ENCODE measurements around the gene UBALD2.
"Not testable (repeated sequence)": the region's sequence is repeated elsewhere in the genome, so short reads cannot be mapped to it uniquely, and the experiment has no call there.

Gene UBALD2

DNA sequence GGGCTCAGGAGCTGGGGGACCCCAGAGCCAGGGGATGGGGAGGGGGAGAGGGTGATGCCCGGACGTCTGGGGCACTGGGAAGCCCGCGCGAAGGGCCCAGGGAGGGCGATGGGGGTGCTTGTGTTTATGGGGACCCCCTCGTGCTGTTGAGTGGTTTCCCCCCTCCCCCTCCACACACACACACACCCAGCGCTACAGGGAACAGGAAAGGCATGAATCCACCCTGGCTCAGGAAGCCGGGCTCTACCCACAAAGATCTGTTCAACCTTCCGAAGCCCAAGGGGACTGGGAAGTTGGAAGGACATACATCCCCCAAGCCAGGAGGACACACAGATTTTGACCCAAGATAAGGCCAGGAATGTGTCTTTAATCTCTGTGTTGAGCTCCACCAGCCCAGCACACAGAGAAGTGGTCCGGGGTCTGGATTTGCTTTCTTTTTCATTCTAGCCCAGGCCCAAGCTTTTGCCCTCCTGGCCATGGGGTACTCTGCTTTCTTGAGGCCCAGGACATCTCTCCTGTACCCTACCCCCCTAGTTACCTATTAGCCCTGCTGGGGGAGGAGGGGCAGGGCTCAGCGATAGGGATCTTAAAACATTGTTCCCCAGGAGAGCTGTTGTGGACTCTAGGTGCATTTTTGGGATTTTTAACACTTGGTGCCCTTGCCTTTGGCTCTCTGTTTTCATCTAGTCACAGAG is 1.2 kb downstream of the UBALD2 start:
- DNase-seq (ENCODE audit: low spot score) = no peak

DNA sequence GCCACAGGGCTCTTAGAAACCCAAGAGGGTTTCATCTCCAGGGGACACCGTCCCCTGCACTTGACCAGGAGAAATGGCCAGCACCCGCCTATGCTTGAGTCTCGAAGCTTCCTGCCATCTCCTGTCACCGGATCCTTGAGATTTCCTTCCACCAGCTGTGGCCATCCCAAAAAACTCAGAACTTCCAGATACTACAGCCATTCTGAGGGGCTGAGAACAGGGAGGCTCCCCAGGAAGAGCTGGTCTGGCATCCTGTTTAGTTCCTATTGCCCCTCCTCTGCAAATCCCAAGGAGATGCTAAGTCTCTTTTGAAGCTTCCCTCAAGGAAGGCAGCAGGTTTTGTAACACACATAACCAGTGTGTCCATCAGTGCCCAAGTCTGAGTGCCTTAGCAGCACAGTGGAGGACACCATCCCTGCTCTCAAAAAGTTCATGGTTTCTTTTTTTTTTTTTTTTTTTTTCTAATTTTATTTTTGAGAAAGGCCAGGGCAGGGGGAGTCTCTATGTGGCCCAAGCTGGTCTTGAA is 2.0 kb downstream of the UBALD2 start:
- DNase-seq (ENCODE audit: low spot score) = no peak

DNA sequence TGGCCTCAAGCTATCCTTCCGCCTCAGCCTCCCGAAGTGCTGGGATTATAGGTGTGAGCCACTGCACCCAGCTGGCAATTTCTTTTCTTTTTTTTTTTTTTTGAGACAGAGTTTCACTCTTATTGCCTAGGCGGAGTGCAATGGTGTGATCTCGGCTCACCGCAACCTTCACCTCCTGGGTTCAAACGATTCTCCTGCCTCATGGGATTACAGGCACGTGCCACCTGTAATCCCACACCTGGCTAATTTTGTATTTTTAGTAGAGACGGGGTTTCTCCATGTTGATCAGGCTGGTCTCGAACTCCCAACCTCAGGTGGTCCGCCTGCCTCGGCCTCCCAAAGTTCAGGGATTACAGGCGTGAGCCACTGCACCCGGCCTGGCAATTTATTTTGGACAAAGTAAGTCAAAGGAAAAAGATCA is 2.4 kb downstream of the UBALD2 start:
- not testable (repeated sequence) for DNase-seq (ENCODE audit: low spot score)

DNA sequence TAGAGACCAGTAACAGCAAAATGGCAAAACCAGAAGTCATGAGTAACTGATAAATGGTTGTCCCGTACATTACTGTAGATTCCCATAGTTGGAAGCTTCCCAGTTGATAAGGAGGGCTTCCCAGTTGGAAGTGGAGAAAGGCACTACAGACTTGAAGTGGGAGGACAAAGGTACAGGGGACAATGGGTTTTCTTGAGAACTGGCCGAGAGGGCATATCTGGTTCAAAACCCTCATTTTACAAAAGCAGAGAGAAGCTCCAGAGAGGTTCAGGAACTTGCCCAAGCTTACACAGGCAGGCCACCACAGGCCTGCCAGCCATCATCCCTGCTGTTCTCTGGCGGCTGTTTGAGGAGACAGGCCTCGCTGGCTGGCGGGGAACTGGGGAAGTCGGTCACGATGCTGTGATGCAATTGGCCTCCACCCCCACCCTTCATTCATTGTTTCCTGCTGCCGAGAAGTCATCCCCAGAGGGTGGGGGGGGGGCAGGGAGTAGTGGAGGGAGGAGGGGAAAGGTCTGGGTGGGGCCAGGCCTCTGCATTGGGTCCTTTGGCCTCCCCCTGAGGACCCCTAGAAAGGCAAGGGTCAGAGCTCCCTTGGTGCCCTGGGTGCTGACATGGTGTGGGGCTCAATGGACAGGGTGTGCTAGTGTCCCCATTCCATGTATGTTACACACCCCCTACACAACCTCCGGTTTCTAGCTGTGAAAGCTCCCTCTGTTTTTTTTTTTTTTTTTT is 3.0 kb downstream of the UBALD2 start:
- DNase-seq (ENCODE audit: low spot score) = peak; percentile 67

DNA sequence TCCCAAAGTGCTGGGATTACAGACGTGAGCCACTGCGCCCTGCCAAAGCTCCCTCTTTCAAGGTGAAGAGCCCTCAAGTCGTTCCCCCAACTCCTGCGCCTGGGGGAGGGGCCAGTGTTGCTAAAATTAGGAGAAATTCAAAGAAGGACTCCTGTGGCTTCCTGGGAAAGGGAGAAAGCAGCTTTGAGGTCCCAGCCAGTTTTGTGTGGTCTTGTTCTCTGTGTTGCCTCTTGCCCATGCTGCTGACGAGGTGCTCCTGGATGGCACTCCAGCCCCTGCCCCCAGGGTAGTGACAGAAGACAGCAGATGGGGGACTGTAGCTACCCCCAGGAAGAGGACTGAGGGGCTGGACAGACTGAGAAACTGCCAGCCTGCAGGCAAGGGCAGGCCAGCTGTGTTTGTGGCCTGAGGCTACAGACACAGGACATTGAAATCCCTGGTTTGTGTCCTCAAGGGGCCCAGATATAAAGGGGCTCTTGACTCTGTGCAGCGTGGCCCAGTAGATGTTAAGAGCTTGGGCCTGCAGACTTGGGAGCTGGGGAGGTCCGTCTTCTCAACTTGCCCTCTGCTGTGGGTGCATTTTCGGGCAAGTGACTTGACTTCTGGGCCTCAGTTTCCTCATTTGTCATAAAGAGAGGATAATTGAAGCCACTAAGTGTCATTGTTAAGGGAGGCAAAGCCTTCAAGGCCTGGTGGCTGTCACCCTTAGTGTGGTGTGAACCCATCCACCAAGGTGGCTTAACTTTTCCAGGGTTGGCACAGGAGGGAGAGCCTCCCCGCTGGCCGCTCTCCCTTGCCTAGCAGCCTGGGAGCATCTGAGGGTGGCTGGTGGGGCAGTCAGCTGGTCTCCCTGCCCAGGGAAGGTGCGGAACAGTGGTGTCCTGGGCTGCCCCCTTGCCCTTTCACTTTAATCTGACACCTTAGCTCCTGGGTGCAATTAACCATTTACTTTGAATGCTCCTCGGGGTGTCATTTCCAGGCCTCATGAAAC is 4.1 kb downstream of the UBALD2 start:
- no peak for DNase-seq (ENCODE audit: low spot score)

DNA sequence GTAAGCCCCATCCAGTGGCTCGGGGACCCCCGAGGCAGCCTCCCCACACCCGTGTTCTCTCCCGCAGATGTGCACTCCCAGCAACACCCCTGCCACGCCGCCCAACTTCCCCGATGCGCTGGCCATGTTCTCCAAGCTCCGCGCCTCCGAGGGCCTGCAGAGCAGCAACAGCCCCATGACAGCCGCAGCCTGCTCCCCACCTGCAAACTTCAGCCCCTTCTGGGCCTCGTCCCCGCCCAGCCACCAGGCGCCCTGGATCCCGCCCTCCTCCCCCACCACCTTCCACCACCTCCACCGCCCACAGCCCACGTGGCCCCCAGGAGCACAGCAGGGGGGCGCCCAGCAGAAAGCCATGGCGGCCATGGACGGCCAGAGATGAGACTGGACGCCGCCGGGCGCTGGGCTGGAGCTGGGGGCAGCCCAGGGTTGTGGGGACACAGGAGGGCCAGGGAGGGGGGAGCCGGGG is 5.0 kb downstream of the UBALD2 start:
- DNase-seq (ENCODE audit: low spot score) = no peak

DNA sequence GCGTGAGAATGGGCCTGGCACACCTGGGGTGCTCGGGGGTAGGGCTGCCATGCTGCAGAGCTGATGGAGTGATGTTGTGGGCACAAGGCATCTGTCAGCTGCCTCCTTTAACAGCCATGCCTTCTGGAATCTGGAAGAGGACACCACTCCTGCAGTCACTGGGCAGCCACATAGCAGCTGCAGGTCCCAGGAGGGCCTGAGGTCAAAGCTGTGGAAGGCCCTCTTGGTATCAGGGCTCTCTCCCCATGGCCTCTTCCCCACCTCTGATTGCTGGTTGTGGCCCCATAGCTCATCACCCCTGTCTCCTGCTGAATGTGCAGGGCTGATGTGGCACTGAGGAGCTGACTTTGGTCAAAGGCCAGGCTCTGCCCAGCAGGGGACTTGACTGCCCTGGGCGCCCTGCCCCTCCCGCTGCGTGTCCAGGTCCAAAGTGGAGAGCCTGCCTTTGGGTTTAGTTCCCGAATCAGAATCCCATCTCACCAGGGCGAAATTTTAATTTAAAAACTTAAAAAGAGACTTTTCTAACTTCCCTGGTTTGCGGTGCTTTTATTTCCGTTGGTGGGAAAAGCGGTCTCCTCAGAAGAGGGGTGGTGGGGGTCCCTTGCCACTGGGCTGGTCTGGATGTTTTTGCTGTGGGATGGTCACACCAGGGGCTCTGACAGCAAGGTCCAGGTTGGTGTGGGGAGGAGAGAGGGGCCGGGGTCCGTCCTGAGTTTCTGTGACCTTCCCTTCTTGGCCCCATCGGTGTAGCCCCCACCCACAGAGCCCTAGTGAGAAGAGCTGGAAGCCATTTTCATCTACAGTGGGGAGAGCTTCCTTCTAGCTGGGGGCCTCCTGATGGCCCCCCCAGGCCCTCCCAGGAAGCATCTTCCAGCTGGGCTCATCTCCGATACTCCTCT is 5.9 kb downstream of the UBALD2 start:
- no peak for DNase-seq (ENCODE audit: low spot score)

DNA sequence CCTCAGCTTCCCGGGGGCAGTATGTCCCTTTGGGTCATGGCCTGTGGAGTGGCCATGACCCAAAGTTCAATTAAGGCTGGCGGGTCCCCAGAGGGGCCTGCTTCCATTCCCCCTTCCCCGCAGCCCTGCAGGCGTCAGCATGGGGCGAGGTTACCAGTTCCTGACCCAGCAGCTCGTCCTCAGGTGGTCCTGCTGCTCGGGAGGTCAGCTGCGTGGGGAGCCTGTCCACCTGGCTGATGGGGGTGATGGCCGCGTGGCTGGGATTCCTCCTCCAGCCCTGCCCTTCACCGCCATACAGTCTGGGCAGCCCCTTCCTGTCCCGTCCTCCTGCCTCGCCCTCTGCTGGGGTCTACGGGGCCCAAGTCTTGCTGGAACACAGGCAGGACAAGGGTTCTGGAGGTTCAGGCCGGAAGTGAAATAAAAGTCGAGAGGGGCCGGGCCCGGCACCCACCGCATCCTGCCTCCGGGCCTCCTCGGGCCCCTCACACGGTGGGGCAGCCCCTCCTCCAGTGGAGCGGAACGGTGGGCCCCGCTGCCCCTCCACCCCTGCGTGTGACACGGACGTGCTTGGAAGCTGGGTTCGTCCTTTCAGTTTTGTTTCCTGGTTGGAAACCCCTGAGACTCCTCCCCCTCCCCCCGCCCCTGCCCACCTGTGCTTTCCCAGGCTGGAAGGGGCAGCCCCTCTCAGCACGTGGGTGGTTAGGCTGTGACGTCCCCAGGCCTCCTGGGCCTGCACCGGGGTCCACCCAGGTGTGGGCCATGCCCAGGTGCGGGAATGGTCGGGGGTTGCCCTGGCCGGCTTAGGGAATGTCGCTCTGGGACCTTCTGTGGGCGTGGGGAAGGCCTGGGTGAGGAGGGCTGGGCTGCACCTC is 6.8 kb downstream of the UBALD2 start:
- DNase-seq (ENCODE audit: low spot score) = peak; percentile 42

DNA sequence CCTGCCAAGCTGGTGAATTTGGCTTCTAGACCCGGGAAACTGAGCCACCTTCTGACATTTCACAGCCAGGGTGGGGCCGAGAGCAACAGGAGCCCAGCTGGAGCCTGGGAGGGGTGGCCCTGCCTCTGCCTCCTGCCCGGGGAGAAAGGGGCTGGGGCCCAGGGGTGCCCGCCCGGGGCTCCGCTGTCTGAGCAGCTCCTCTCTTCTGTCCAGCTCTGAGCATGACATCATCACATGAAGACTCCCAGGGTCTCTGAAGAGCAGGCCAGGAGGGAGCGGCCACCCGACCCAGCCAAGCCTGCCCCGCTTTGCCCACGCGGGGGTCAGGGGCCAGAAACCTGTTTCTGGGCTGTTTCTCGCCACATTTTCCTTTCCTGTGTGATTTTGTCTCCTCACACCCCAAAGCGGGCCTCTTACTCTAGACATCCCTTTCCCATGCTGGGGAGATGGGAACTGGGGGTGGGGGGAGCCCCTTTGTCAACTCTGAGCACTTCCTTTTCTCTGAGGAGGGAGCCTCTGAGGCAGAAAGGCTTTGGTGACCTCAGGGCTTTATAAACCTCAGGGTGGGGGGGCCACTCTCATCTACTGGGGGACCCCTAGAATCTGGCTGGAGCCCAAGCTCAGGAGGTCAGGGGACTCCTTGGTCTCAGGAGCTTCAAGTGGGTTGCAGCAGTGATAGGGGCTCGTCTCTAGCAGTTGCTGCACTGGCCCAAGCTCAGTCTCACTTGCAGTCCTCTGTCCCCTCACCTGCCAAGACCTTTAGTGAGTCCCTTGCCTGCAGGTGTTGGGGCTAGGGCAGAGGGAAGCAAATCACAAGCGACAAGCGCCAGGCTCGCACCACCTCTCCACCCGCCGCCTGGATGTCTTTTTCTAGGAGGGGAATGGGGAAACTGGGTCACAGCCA is 7.6 kb downstream of the UBALD2 start:
- no peak for DNase-seq (ENCODE audit: low spot score)

DNA sequence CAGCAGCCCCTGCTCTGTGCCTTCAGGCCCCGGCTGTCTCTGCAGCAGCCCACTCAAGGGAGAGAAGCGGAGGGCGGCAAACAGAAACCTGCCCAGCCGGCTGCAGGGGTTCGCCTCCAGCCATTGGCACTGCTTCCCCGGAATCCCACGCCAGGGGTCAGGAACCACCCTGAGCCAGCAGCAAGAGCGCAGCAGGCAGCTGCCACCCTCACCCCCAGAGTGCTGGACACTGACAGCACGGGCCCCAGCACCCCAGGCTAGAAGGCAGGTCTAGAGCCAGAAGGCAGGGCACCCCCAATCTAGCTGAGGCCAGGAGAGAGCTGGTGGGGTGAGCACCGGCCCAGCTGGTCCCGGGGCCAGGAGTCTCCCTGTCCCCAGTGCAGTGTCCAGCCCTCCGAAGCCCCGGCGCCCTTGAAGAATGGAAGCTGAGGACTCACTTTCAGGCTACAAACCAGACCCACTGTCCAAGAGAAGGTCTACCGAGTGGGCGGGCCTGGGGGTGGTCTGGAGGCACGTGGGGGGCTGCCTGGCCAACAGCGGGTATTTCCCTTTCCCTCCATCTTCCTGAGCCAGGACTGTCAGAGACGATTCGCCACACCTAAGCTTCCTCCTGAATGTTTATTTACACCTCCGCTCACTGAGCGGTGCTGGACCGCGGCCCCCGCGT is 8.4 kb downstream of the UBALD2 start:
- DNase-seq (ENCODE audit: low spot score) = no peak

DNA sequence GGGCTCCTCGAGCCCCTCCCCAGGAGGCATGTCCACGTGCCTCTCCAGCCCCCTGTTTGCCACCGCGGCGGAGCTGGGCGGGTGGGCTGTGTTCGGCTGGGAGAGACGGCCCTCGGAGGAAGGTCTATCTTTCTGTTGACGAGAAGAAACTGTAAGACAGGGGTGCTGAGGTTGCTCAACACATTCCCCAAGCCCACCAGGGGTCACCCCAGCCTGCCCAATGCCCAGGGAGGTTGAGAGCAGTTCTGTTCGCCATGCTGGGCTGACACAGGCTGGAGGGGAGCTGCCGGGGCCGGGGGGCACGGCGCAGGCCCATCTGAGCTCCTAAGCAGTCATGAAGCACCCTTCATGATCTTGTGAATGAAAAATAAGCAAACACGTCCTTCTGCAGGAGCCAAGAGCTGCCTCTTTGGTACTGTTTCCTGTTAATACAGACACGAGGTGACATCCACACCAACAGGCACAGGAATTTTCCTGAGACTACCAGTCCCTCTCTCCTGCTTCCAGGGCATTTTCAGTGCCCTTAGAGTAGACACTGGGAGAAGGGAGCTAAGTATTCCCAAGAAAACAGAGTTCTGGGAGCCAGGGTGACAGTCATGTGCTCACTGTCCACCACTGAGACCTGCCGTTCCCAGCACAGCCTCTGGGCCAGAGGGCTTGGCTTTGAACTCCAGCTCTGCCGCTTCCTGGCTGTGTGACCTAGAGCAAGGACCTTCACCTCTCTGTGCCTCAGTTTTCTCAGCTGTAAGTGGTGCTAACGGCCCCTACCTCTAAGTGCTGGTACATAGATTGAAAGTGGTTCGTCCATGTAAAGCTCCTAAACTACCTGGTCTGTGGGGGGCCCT is 9.2 kb downstream of the UBALD2 start:
- DNase-seq (ENCODE audit: low spot score) = no peak

DNA sequence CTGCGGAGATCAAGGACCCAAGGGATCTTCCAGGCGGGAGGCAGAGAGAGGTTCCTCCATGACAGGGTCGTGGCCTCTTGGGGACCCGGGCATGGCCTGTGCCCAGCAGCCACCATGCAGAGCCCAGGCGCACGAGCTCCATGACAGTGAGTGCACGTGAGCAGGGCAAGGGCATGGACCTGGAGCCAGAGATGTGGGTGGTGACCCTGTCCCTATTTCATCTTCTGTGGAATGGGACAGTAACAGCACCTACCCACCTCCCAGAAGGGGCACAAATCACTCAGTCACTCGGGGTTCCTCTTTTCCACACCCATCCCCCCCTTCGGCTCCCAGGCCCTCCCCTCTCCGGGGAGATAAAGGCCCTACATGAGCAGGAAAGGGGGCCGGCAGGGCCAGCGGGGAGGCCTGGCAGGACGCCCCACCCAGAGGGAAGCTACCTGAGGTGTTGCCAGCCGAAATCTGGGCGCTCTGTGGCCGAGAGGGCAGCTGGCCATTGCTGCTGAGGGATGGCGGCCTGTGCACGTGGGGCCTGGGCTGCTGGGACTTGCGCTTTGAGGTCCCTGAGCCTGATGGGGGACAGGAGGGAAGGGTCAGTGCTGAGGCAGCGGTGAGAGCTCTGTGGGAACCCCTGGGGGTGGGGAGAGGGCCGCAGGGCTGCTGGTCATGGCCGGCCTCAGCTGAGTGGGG is 10.4 kb downstream of the UBALD2 start:
- no peak for DNase-seq (ENCODE audit: low spot score)

DNA sequence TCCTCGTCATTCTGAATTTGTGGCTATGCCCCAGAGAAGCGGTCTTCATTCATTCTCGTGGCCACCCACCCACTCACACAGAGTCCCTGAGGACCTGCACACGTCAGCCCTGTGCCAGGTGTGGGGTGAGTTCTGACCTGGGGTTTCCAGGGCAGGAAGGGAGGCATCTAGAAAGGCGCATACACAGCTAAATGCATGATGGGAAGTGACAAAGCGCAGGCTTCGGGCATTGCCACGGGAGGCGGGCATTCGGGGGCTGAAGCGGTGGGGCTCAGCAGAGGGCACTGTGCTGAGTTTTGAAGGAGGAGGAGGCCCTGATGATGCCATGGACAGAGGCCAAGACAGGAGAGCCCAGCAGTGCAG is 10.9 kb downstream of the UBALD2 start:
- no peak for DNase-seq (ENCODE audit: low spot score)

DNA sequence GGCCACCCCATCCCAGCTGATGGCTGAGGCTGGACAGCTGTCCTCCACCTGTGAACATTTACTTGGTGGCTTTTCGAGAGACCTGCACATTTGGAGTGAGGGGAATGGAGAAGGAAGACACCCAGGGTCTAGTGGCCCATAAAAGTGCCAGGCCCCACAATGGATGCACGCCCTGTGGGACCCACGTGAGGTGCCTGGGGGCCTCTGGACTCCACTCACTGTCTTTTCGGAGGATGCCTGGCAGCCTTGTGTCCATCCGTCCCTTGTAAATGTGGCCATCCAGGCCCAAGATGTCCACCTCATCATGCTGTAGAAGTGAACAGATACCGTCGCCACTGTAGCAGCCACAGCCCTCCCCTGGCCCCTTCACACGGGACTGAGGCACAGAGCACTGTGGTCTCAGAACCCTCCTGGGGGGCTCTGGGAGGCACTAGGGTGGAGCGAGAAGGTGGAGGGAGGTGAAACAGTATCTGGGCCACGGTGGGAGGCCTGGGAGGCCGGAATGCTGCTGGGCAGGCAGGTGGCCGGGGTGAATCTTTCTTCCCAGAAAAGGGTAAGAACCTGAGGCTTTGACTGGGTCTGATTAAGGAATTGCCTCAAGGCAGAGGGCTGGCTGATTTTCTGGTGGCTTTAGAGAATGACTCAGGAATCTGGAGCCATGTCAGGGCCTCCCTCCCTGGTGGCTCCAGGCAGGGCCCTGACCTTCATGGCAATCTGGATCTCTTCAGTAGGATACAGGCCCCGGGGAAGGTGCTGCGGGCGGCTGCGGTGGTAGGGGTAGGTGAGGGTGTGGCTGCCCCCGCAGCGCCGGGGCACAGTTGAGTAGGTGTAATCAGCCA is 11.5 kb downstream of the UBALD2 start:
- DNase-seq (ENCODE audit: low spot score) = no peak

DNA sequence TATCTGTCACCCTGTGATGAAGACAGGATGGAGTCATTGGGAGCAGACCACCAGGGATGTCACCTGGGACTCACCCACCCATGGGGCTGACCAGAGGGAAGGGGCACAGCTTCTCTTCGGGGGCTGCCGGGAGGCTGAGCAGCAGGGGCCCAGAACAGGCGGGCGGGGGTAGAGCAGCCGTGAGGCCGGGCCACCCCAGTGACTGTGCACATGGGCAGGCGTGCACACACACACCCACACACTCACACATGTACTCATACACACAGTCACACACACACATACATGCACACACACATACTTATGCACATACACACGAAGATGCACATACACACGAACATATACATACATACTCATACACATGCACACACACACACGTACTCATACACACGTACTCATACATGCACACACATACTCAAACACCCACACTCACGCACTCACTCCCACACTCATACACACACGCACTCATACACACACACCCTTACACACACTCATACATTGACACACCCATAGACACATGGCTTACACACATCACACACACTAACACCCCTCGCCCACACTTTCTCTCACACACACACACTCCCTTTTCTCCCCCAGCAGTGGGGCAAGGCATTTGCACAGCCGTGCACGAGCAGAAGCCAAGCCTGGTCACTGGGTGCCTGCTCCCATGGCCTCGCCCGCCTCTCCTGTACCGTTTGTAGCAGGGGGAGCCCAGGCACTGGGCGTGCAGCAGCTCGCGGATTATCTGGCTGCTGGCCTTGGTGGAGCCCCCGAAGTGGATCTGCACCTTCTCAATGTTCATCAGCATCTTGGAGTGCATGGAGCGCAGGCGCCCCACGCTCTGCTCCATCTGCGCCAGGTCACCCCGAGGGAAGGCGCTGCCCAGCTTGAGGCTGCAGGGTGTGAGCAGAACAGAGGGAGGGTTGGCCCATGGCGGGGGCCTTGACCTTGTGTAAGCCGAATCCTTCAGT is 12.4 kb downstream of the UBALD2 start:
- no peak for DNase-seq (ENCODE audit: low spot score)

Data from CD4-positive, alpha-beta T cell treated with Interleukin-2 at 100 ng/mL for 4 hours (primary cell).